Measurements from ENCODE around the gene TSPAN14. TPM values are rescaled to one million over a fixed set of nuclear protein-coding genes. Genes with fewer than 3 reads are reported as not detected.

TSPAN14 gene
- total RNA-seq, 3 donors from 2014 or later (not counting 1 experiment from before 2014, with no cell fraction given) = 126 to 180 (median 173) TPM

- H3K4me3 Mint-ChIP-seq = peak overlapping the region; percentile 82
- WGBS (ENCODE audit: insufficient coverage) = 59% methylated on average over 16 of the region's 17 CpGs
- intact Hi-C loops (cut with micrococcal nuclease) = loop anchor here (1.0 to 2.0 kb wide), 3 partner anchors 8 to 29 kb away; no protein-coding TSS in a partner anchor
- Histone ChIP-seq H3K27ac (ENCODE audit: low read length) (peak overlapping the region; percentile 38), H3K36me3 (ENCODE audit: control insufficient read depth, insufficient read depth, low read length) (peaks cover 18% of the 10 kb centered on the region), H3K9me3 (ENCODE audit: control insufficient read depth, insufficient read depth, low read length) (no peaks in the 10 kb centered on the region), H3K4me3 (ENCODE audit: low read length) (no peak overlapping the region), H3K4me1 (ENCODE audit: control insufficient read depth, insufficient read depth, low read length) (peaks cover 80% of the 10 kb centered on the region), H3K27me3 (ENCODE audit: control insufficient read depth, insufficient read depth, low read length) (no peaks in the 10 kb centered on the region)
- peaks cover 86 to 92% of the 10 kb centered on the region in 2 donors for H3K4me1 Mint-ChIP-seq
- ATAC-seq = no peak
- H3K27ac Mint-ChIP-seq = peak overlapping the region; percentile 75 to 89
- peaks cover 10% of the 10 kb centered on the region for H3K36me3 Mint-ChIP-seq
- TF ChIP-seq CTCF (IDR thresholded peaks at IDR 0.05) = no peak
- no peaks in the 10 kb centered on the region for H3K9me3 Mint-ChIP-seq
- DNase-seq = peak in 1 of 2 donors; percentile 67
- H3K27me3 Mint-ChIP-seq (ENCODE audit: low read depth in 2 of 2) = no peaks in the 10 kb centered on the region
These were observed 32.0 kb downstream of the TSPAN14 start for GRCh38 chr10:80485946-80486764.

- Histone ChIP-seq H3K9me3 (ENCODE audit: control insufficient read depth, insufficient read depth, low read length) (no peaks in the 10 kb centered on the region), H3K27ac (ENCODE audit: low read length) (peak overlapping the region; percentile 71), H3K4me3 (ENCODE audit: low read length) (no peak overlapping the region), H3K4me1 (ENCODE audit: control insufficient read depth, insufficient read depth, low read length) (peaks cover 87% of the 10 kb centered on the region), H3K27me3 (ENCODE audit: control insufficient read depth, insufficient read depth, low read length) (no peaks in the 10 kb centered on the region), H3K36me3 (ENCODE audit: control insufficient read depth, insufficient read depth, low read length) (peaks cover 23% of the 10 kb centered on the region)
- peaks cover 10% of the 10 kb centered on the region for H3K36me3 Mint-ChIP-seq
- TF ChIP-seq CTCF (IDR thresholded peaks at IDR 0.05) = no peak
- DNase-seq (peak in 1 of 2 donors; percentile 46), ATAC-seq (no peak)
- H3K9me3 Mint-ChIP-seq = no peaks in the 10 kb centered on the region
- H3K27ac Mint-ChIP-seq = peak overlapping the region; percentile 75 to 89
- 68% methylated on average over 9 of the region's 9 CpGs for WGBS (ENCODE audit: insufficient coverage)
- no peaks in the 10 kb centered on the region for H3K27me3 Mint-ChIP-seq (ENCODE audit: low read depth in 2 of 2)
- H3K4me1 Mint-ChIP-seq = peaks cover 86 to 93% of the 10 kb centered on the region in 2 donors
- H3K4me3 Mint-ChIP-seq = peak overlapping the region; percentile 82
- intact Hi-C loops (cut with micrococcal nuclease) = loop anchor here (1.0 to 2.0 kb wide), 3 partner anchors 7 to 30 kb away; no protein-coding TSS in a partner anchor
These were observed 32.8 kb downstream of the TSPAN14 start for GRCh38 chr10:80486785-80487420.

DNA sequence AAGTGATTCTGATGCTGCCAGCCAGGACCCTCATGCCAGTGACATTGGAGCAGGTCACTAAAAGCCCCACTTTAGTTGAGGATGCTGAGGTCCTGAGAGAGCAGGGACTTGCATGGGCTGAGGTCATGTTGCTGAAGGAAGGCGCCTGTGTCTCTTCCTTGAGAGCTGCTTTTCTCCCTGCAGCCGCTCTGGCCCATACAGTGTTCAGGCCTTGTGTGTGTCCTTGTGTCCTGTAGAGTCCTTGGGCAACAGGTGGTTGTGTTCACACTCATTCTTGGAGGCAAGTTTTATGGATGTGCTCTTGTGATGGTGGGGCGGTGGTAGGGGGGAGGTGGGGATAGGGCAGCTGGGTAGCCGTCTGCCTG lies 33.3 kb downstream of the TSPAN14 start:
- no peaks in the 10 kb centered on the region for H3K9me3 ChIP-seq (ENCODE audit: control insufficient read depth, insufficient read depth, low read length)
- Mint-ChIP-seq H3K27me3 (ENCODE audit: low read depth in 2 of 2) (no peaks in the 10 kb centered on the region), H3K36me3 (peaks cover 10% of the 10 kb centered on the region), H3K27ac (peak overlapping the region; percentile 75 to 89), H3K9me3 (no peaks in the 10 kb centered on the region), H3K4me3 (peak overlapping the region; percentile 82), H3K4me1 (peaks cover 90 to 96% of the 10 kb centered on the region in 2 donors)
- H3K27ac ChIP-seq (ENCODE audit: low read length) = peak overlapping the region; percentile 71
- WGBS (ENCODE audit: insufficient coverage) = 42% methylated on average over 4 of the region's 4 CpGs
- intact Hi-C loops (cut with micrococcal nuclease) = loop anchor here (2.0 kb wide), 2 partner anchors 15 to 31 kb away; no protein-coding TSS in a partner anchor
- DNase-seq (no peak), ATAC-seq (peak in 2 of 3 donors; percentile 15 to 18)
- no peaks in the 10 kb centered on the region for H3K27me3 ChIP-seq (ENCODE audit: control insufficient read depth, insufficient read depth, low read length)
- H3K36me3 ChIP-seq (ENCODE audit: control insufficient read depth, insufficient read depth, low read length) = peaks cover 23% of the 10 kb centered on the region
- no peak overlapping the region for H3K4me3 ChIP-seq (ENCODE audit: low read length)
- no peak for TF ChIP-seq CTCF (IDR thresholded peaks at IDR 0.05)
- peaks cover 92% of the 10 kb centered on the region for H3K4me1 ChIP-seq (ENCODE audit: control insufficient read depth, insufficient read depth, low read length)
